MCF 10A (cell line): ENCODE results near the gene PKIB. TPM values are rescaled to one million over a fixed set of nuclear protein-coding genes. Genes with fewer than 3 reads are reported as not detected.

Experiments used
- BruUV-seq: library from RNA; stranded (reverse); fragments of 400-500 nt; replicated peaks from 2 replicates; lab custom pipeline; 2021; lab: Mats Ljungman, UMichigan
- CTCF ChIA-PET: fragments of 300-600 bp; sonication (Branson Sonifier 250); formaldehyde crosslinking; extraction: SDS; loops from one replicate; lab custom pipeline; 2021; ENCODE audit warnings: antibody characterized with exemption, inconsistent platforms; lab: Yijun Ruan, JAX
- POLR2A ChIA-PET: fragments of 300-600, 350-650 bp; sonication (Branson Sonifier 250); formaldehyde crosslinking; extraction: SDS; loops from one replicate; lab custom pipeline; 2020; ENCODE audit warnings: antibody characterized with exemption, inconsistent platforms; lab: Yijun Ruan, JAX
- DNase-seq: peaks from one replicate; pipeline ENCODE4 v3.0.0-alpha.2; 2018; ENCODE audit not compliant: unreplicated experiment
- H3K27ac Mint-ChIP-seq: one replicate; pipeline ENCODE4 v1.8.0; 2022; ENCODE audit warnings: mild to moderate bottlenecking, low read depth, mixed read lengths; ENCODE audit not compliant: unreplicated experiment
- H3K27me3 Mint-ChIP-seq: one replicate; pipeline ENCODE4 v1.8.0; 2022; ENCODE audit warnings: mixed read lengths; ENCODE audit not compliant: insufficient read depth, unreplicated experiment
- H3K36me3 Mint-ChIP-seq: one replicate; pipeline ENCODE4 v1.8.0; 2022; ENCODE audit warnings: mild to moderate bottlenecking, moderate library complexity, mixed read lengths; ENCODE audit not compliant: insufficient read depth, unreplicated experiment
- H3K4me1 Mint-ChIP-seq: one replicate; pipeline ENCODE4 v1.8.0; 2022; ENCODE audit warnings: mixed read lengths; ENCODE audit not compliant: insufficient read depth, unreplicated experiment
- H3K4me3 Mint-ChIP-seq: one replicate; pipeline ENCODE4 v1.8.0; 2022; ENCODE audit warnings: mild to moderate bottlenecking, moderate library complexity, mixed read lengths; ENCODE audit not compliant: unreplicated experiment
- H3K9me3 Mint-ChIP-seq: one replicate; pipeline ENCODE4 v1.8.0; 2022; ENCODE audit warnings: mixed read lengths; ENCODE audit not compliant: unreplicated experiment
- CTCF ChIP-seq: fragments of 200-600 bp; IDR thresholded peaks from one replicate; pipeline ENCODE4 v1.8.0; 2022; ENCODE audit warnings: antibody characterized with exemption, mild to moderate bottlenecking; ENCODE audit not compliant: unreplicated experiment
- intact Hi-C: fragments of 100-400 bp; cut with micrococcal nuclease; formaldehyde crosslinking; loops from 2 replicates; pipeline ENCODE4 v1.14.1; 2022
- total RNA-seq: library from RNA; stranded (reverse); gene quantifications from 2 replicates; pipeline ENCODE4 v1.2.3, GENCODE V29; 2022

Gene PKIB
- total RNA-seq, 1 experiment from 2014 or later = 6.0 TPM

GRCh38 chr6:122650403-122650802 lies 40.2 kb downstream of the PKIB start:
- Mint-ChIP-seq H3K9me3 (no peaks in the 10 kb centered on the region), H3K27me3 (no peaks in the 10 kb centered on the region), H3K27ac (no peak overlapping the region), H3K4me3 (no peak overlapping the region), H3K36me3 (no peaks in the 10 kb centered on the region), H3K4me1 (peaks cover 30% of the 10 kb centered on the region)
- CTCF ChIA-PET = interaction anchor here (0.5 to 1.6 kb wide), 3 partner anchors 76 to 1595 kb away, joined by 3 to 5 read pairs (median 4); no protein-coding TSS in a partner anchor
- POLR2A ChIA-PET = no interaction called here
- BruUV-seq = no TSS peak
- TF ChIP-seq CTCF = no peak
- intact Hi-C loops = no loop called here
- no peak for DNase-seq

GRCh38 chr6:122651031-122651430 lies 40.8 kb downstream of the PKIB start:
- Mint-ChIP-seq H3K27me3 (no peaks in the 10 kb centered on the region), H3K4me3 (no peak overlapping the region), H3K4me1 (peaks cover 30% of the 10 kb centered on the region), H3K36me3 (no peaks in the 10 kb centered on the region), H3K27ac (peak overlapping the region; percentile 57), H3K9me3 (no peaks in the 10 kb centered on the region)
- intact Hi-C loops = no loop called here
- ChIA-PET POLR2A (no interaction called here), CTCF (interaction anchor here (1.6 kb wide), 1 partner anchor 76 kb away, joined by 5 read pairs; no protein-coding TSS in a partner anchor)
- no peak for TF ChIP-seq CTCF
- BruUV-seq = no TSS peak
- no peak for DNase-seq

GRCh38 chr6:122651604-122652003 lies 41.4 kb downstream of the PKIB start:
- peaks cover 30% of the 10 kb centered on the region for H3K4me1 Mint-ChIP-seq
- H3K27me3 Mint-ChIP-seq = no peaks in the 10 kb centered on the region
- H3K4me3 Mint-ChIP-seq = no peak overlapping the region
- H3K27ac Mint-ChIP-seq = peak overlapping the region; percentile 57
- intact Hi-C loops = no loop called here
- BruUV-seq = no TSS peak
- no peak for DNase-seq
- ChIA-PET CTCF (no interaction called here), POLR2A (interaction anchor here (1.1 kb wide), 1 partner anchor 41 kb away, joined by 3 read pairs; the partner anchor contains the start of gene PKIB)
- H3K9me3 Mint-ChIP-seq = no peaks in the 10 kb centered on the region
- no peak for TF ChIP-seq CTCF
- H3K36me3 Mint-ChIP-seq = no peaks in the 10 kb centered on the region

- CTCF ChIA-PET = interaction anchor here (1.5 kb wide), 1 partner anchor 187 kb away, joined by 6 read pairs; no protein-coding TSS in a partner anchor
- Mint-ChIP-seq H3K27ac (peak overlapping the region; percentile 40), H3K4me1 (peaks cover 30% of the 10 kb centered on the region)
Observed at GRCh38 chr6:122652431-122652830, 42.2 kb downstream of the PKIB start.

More at GRCh38 chr6:122652431-122652830, 42.2 kb downstream of the PKIB start:
- peak; percentile 28 for DNase-seq
- TF ChIP-seq CTCF = no peak
- Mint-ChIP-seq H3K36me3 (no peaks in the 10 kb centered on the region), H3K27me3 (no peaks in the 10 kb centered on the region), H3K9me3 (no peaks in the 10 kb centered on the region), H3K4me3 (no peak overlapping the region)
- POLR2A ChIA-PET = interaction anchor here (0.7 to 1.1 kb wide), 2 partner anchors 42 to 64 kb away, joined by 3 read pairs; partner anchors contain the start of gene PKIB
- intact Hi-C loops = no loop called here
- BruUV-seq = no TSS peak
